CD14-positive monocyte (primary cell): ENCODE results near the gene TNFRSF6B. TPM values are rescaled to one million over a fixed set of nuclear protein-coding genes. Genes with fewer than 3 reads are reported as not detected.
A peak's percentile ranks its signal among the peaks of the same experiment; 100 is the strongest.

ENCODE experiments used
- DNase-seq, 3 donors: peaks; one replicate each; pipeline ENCODE4 v3.0.0-alpha.2; 2011 to 2022
- H2AFZ ChIP-seq: 2 replicates; pipeline ENCODE4 v1.6.0; 2012; ENCODE audit warnings: mild to moderate bottlenecking, low read depth, low read length, inconsistent platforms; ENCODE audit not compliant: insufficient read depth, poor library complexity, severe bottlenecking
- H3K27ac ChIP-seq, 2 donors: 1 replicate in 1 of 2; 2 replicates in 1 of 2; pipeline ENCODE4 v1.5.1; 2012 to 2013; ENCODE audit warnings: low read length in 2 of 2, control low read depth in 1 of 2, inconsistent platforms in 1 of 2, low read depth in 1 of 2, mild to moderate bottlenecking in 1 of 2
- H3K27me3 ChIP-seq, 2 donors: one replicate each; pipeline versions ENCODE4 v1.6.0 to v1.6.1; 2011 to 2013; ENCODE audit warnings: low read length in 2 of 2; ENCODE audit not compliant: control insufficient read depth in 2 of 2, insufficient read depth in 2 of 2
- H3K36me3 ChIP-seq, 2 donors: replicated peaks in 1 of 2; 1 replicate in 1 of 2; 2 replicates in 1 of 2; pipeline versions ENCODE4 v1.5.1 to v1.6.1; 2012 to 2013; ENCODE audit warnings: low read length in 2 of 2, control low read depth in 1 of 2, inconsistent platforms in 1 of 2, mild to moderate bottlenecking in 1 of 2; ENCODE audit not compliant: insufficient read depth in 2 of 2, control insufficient read depth in 1 of 2
- H3K4me1 ChIP-seq, 2 donors: 1 replicate in 1 of 2; 2 replicates in 1 of 2; pipeline versions ENCODE4 v1.5.1 to v1.6.1; 2012 to 2013; ENCODE audit warnings: low read length in 2 of 2, control low read depth in 1 of 2, inconsistent platforms in 1 of 2, mild to moderate bottlenecking in 1 of 2, moderate library complexity in 1 of 2; ENCODE audit not compliant: insufficient read depth in 2 of 2, control insufficient read depth in 1 of 2
- H3K4me2 ChIP-seq: replicated peaks from 2 replicates; pipeline ENCODE3; 2012; ENCODE audit warnings: low read length, moderate library complexity, mild to moderate bottlenecking; ENCODE audit not compliant: poor library complexity, severe bottlenecking; ENCODE audit errors: extremely low read depth
- H3K4me3 ChIP-seq, 3 experiments: fragments of 200-600 bp in 1 of 3; sonication (generic) in 1 of 3; replicated peaks in 1 of 3; 1 replicate in 2 of 3; 2 replicates in 1 of 3; pipeline ENCODE4 v1.5.1; 2011 to 2013; ENCODE audit warnings: low read length in 3 of 3, mild to moderate bottlenecking in 3 of 3, control low read depth in 2 of 3, low read depth in 2 of 3, inconsistent platforms in 1 of 3, moderate library complexity in 1 of 3
- H3K79me2 ChIP-seq: 2 replicates; pipeline ENCODE4 v1.6.0; 2012; ENCODE audit warnings: mild to moderate bottlenecking, control low read depth, inconsistent platforms, low read length, moderate library complexity; ENCODE audit not compliant: insufficient read depth
- H3K9ac ChIP-seq: 2 replicates; pipeline ENCODE4 v1.6.0; 2017; ENCODE audit warnings: low read length, mild to moderate bottlenecking; ENCODE audit not compliant: insufficient read depth, poor library complexity, severe bottlenecking
- H3K9me3 ChIP-seq, 2 donors: replicated peaks in 1 of 2; 1 replicate in 1 of 2; 2 replicates in 1 of 2; pipeline versions ENCODE4 v1.5.1 to v1.6.1; 2012 to 2013; ENCODE audit warnings: low read length in 2 of 2, control low read depth in 1 of 2; ENCODE audit not compliant: control insufficient read depth in 1 of 2, insufficient read depth in 1 of 2
- H4K20me1 ChIP-seq: 2 replicates; pipeline ENCODE4 v1.6.0; 2012; ENCODE audit warnings: mild to moderate bottlenecking, low read length, control low read depth, moderate library complexity; ENCODE audit not compliant: insufficient read depth
- H3K27ac Mint-ChIP-seq, 7 donors: one replicate each; pipeline ENCODE4 v1.8.0; 2020; ENCODE audit warnings: mild to moderate bottlenecking in 7 of 7, mixed read lengths in 7 of 7, moderate library complexity in 6 of 7, inconsistent platforms in 2 of 7
- H3K27me3 Mint-ChIP-seq, 3 donors: one replicate each; pipeline ENCODE4 v1.8.0; 2021 to 2022; ENCODE audit warnings: low read depth in 3 of 3, mild to moderate bottlenecking in 3 of 3, mixed read lengths in 3 of 3, moderate library complexity in 3 of 3, inconsistent platforms in 1 of 3
- H3K36me3 Mint-ChIP-seq, 2 donors: one replicate each; pipeline ENCODE4 v1.8.0; 2020; ENCODE audit warnings: mixed read lengths in 2 of 2, inconsistent platforms in 1 of 2, mild to moderate bottlenecking in 1 of 2
- H3K4me1 Mint-ChIP-seq: one replicate; pipeline ENCODE4 v1.8.0; 2020; ENCODE audit warnings: mild to moderate bottlenecking, mixed read lengths
- H3K4me3 Mint-ChIP-seq, 2 donors: one replicate each; pipeline ENCODE4 v1.8.0; 2020; ENCODE audit warnings: mild to moderate bottlenecking in 2 of 2, mixed read lengths in 2 of 2, moderate library complexity in 1 of 2
- H3K9me3 Mint-ChIP-seq, 7 donors: one replicate each; pipeline ENCODE4 v1.8.0; 2020 to 2022; ENCODE audit warnings: mixed read lengths in 7 of 7, mild to moderate bottlenecking in 6 of 7, moderate library complexity in 6 of 7, inconsistent platforms in 2 of 7
- CTCF ChIP-seq: fragments of 200-600 bp; IDR thresholded peaks from one replicate; pipeline ENCODE4 v1.8.0; 2022; ENCODE audit warnings: antibody characterized with exemption, mild to moderate bottlenecking
- WGBS: methylation state at CpG from one replicate; pipeline ENCODE4 v1.1.5; 2013; ENCODE audit warnings: missing lambda C conversion rate; ENCODE audit not compliant: insufficient coverage; 5-methylcytosine and 5-hydroxymethylcytosine counted together
- intact Hi-C, 2 donors: fragments of 100-400 bp; cut with micrococcal nuclease; formaldehyde crosslinking; loops; one replicate each; pipeline versions ENCODE4 v1.15.0 to v1.15.1; 2023
- polyA plus RNA-seq, 3 donors: library from polyadenylated mRNA; depleted of rRNA in 1 of 3; unstranded in 2 of 3; stranded (reverse) in 1 of 3; fragments of 300-500 nt in 2 of 3; fragments of >200 nt in 1 of 3; fragmentation: Illumina TruSeq in 2 of 3; gene quantifications; 1 replicate in 2 of 3; 2 replicates in 1 of 3; pipeline ENCODE4 v1.2.3, GENCODE V29; 2012 to 2021

The TNFRSF6B gene
- polyA plus RNA-seq, 3 donors = 6.5 TPM; not detected in 2

- peaks cover 0 to 11% of the 10 kb centered on the region in 2 donors for H3K36me3 ChIP-seq
- no peak for DNase-seq
- H3K79me2 ChIP-seq = no peaks in the 10 kb centered on the region
- Mint-ChIP-seq H3K9me3 (no peaks in the 10 kb centered on the region), H3K27me3 (peaks cover 0 to 2% (median 1%) of the 10 kb centered on the region in 3 donors), H3K27ac (peak overlapping the region in 2 of 7 donors; percentile 51 to 89), H3K4me3 (no peak overlapping the region), H3K36me3 (peaks cover 5 to 11% of the 10 kb centered on the region in 2 donors), H3K4me1 (peaks cover 20% of the 10 kb centered on the region)
- no peaks in the 10 kb centered on the region for H3K27me3 ChIP-seq
- H4K20me1 ChIP-seq = peaks cover 3% of the 10 kb centered on the region
- no peak overlapping the region for H3K27ac ChIP-seq
- no peak overlapping the region for H2AFZ ChIP-seq
- no peak overlapping the region for H3K4me2 ChIP-seq
- no peak overlapping the region for H3K9ac ChIP-seq
- 87% methylated on average over 18 of the region's 24 CpGs for WGBS
- no peak for TF ChIP-seq CTCF
- intact Hi-C loops = no loop called here
- no peak overlapping the region for H3K4me3 ChIP-seq
- no peaks in the 10 kb centered on the region for H3K9me3 ChIP-seq
- H3K4me1 ChIP-seq = peaks cover 23 to 26% of the 10 kb centered on the region in 2 donors
Observed at GRCh38 chr20:63690898-63691710, 5.3 kb upstream of the TNFRSF6B start.

GRCh38 chr20:63691711-63692435 lies 4.6 kb upstream of the TNFRSF6B start:
- Histone ChIP-seq H3K27me3 (peaks cover 0 to 4% of the 10 kb centered on the region in 2 donors), H3K27ac (no peak overlapping the region), H3K36me3 (peaks cover 0 to 11% of the 10 kb centered on the region in 2 donors), H3K79me2 (no peaks in the 10 kb centered on the region), H3K4me3 (no peak overlapping the region), H3K4me1 (peaks cover 23 to 26% of the 10 kb centered on the region in 2 donors), H3K9ac (no peak overlapping the region), H4K20me1 (peaks cover 11% of the 10 kb centered on the region), H2AFZ (no peak overlapping the region), H3K9me3 (no peaks in the 10 kb centered on the region), H3K4me2 (no peak overlapping the region)
- H3K27me3 Mint-ChIP-seq = peaks cover 0 to 10% (median 1%) of the 10 kb centered on the region in 3 donors
- DNase-seq = no peak
- WGBS = 89% methylated on average over 20 of the region's 21 CpGs
- peak overlapping the region in 5 of 7 donors; percentile 59 to 89 (median 82) for H3K27ac Mint-ChIP-seq
- TF ChIP-seq CTCF = no peak
- peaks cover 19% of the 10 kb centered on the region for H3K4me1 Mint-ChIP-seq
- peaks cover 5 to 11% of the 10 kb centered on the region in 2 donors for H3K36me3 Mint-ChIP-seq
- H3K9me3 Mint-ChIP-seq = no peaks in the 10 kb centered on the region
- intact Hi-C loops = no loop called here
- H3K4me3 Mint-ChIP-seq = no peak overlapping the region
